ENCODE results near the gene CADM1. TPM values are rescaled to one million over a fixed set of nuclear protein-coding genes. Genes with fewer than 3 reads are reported as not detected.

Gene CADM1
- total and polyA plus RNA-seq, 5 donors from 2014 or later: 3.6 to 11.3 (median 6.9) TPM

- Mint-ChIP-seq H3K27me3 (peaks cover 46% of the 10 kb centered on the region), H3K4me3 (peak overlapping the region; percentile 66 to 82 (median 80)), H3K27ac (no peak overlapping the region), H3K36me3 (no peaks in the 10 kb centered on the region), H3K9me3 (peaks cover 0 to 13% (median 0%) of the 10 kb centered on the region in 7 donors), H3K4me1 (peaks cover 0 to 15% (median 2%) of the 10 kb centered on the region in 4 donors)
- Histone ChIP-seq H3K36me3 (ENCODE audit: control insufficient read depth, insufficient read depth, low read length) (no peaks in the 10 kb centered on the region), H3K4me1 (ENCODE audit: control insufficient read depth, insufficient read depth, low read length, poor library complexity, severe bottlenecking) (peaks cover 35% of the 10 kb centered on the region), H3K27me3 (ENCODE audit: control insufficient read depth, insufficient read depth, low read length) (peaks cover 40% of the 10 kb centered on the region), H3K9me3 (ENCODE audit: control insufficient read depth in 2 of 2, low read length in 2 of 2) (no peaks in the 10 kb centered on the region), H3K27ac (ENCODE audit: insufficient read depth, low read length, poor library complexity, severe bottlenecking) (no peak overlapping the region), H3K4me3 (ENCODE audit: low read depth, low read length) (peak overlapping the region; percentile 66)
- ATAC-seq (ENCODE audit: low read depth in 2 of 2) (no peak), DNase-seq (no peak)
Observed at GRCh38 chr11:115505175-115505574, 960 bp upstream of the CADM1 start.

- peak overlapping the region; percentile 32 for H3K4me3 ChIP-seq (ENCODE audit: low read depth, low read length)
- Mint-ChIP-seq H3K4me3 (peak overlapping the region; percentile 74 to 82 (median 78)), H3K9me3 (peaks cover 0 to 8% (median 0%) of the 10 kb centered on the region in 7 donors), H3K4me1 (peaks cover 0 to 15% (median 2%) of the 10 kb centered on the region in 4 donors), H3K36me3 (no peaks in the 10 kb centered on the region), H3K27me3 (peaks cover 41% of the 10 kb centered on the region), H3K27ac (no peak overlapping the region)
- H3K27me3 ChIP-seq (ENCODE audit: control insufficient read depth, insufficient read depth, low read length): peaks cover 50% of the 10 kb centered on the region
- no peak overlapping the region for H3K27ac ChIP-seq (ENCODE audit: insufficient read depth, low read length, poor library complexity, severe bottlenecking)
- ATAC-seq (ENCODE audit: low read depth in 2 of 2) (no peak), DNase-seq (no peak)
- H3K36me3 ChIP-seq (ENCODE audit: control insufficient read depth, insufficient read depth, low read length): no peaks in the 10 kb centered on the region
- H3K9me3 ChIP-seq (ENCODE audit: control insufficient read depth in 2 of 2, low read length in 2 of 2): no peaks in the 10 kb centered on the region
- H3K4me1 ChIP-seq (ENCODE audit: control insufficient read depth, insufficient read depth, low read length, poor library complexity, severe bottlenecking): peaks cover 35% of the 10 kb centered on the region
Observed at GRCh38 chr11:115503886-115504275, 334 bp downstream of the CADM1 start.

GRCh38 chr11:115503083-115503885 is 931 bp downstream of the CADM1 start:
- no peaks in the 10 kb centered on the region for H3K36me3 Mint-ChIP-seq
- Histone ChIP-seq H3K9me3 (ENCODE audit: control insufficient read depth in 2 of 2, low read length in 2 of 2) (no peaks in the 10 kb centered on the region), H3K27me3 (ENCODE audit: control insufficient read depth, insufficient read depth, low read length) (peaks cover 51% of the 10 kb centered on the region), H3K4me1 (ENCODE audit: control insufficient read depth, insufficient read depth, low read length, poor library complexity, severe bottlenecking) (peaks cover 35% of the 10 kb centered on the region), H3K4me3 (ENCODE audit: low read depth, low read length) (no peak overlapping the region), H3K36me3 (ENCODE audit: control insufficient read depth, insufficient read depth, low read length) (no peaks in the 10 kb centered on the region), H3K27ac (ENCODE audit: insufficient read depth, low read length, poor library complexity, severe bottlenecking) (no peak overlapping the region)
- H3K27ac Mint-ChIP-seq: no peak overlapping the region
- H3K27me3 Mint-ChIP-seq: peaks cover 35% of the 10 kb centered on the region
- H3K4me1 Mint-ChIP-seq: peaks cover 0 to 15% (median 2%) of the 10 kb centered on the region in 4 donors
- DNase-seq (peak in 1 of 3 donors; percentile 4), ATAC-seq (ENCODE audit: low read depth in 2 of 2) (no peak)
- H3K4me3 Mint-ChIP-seq: peak overlapping the region in 3 of 4 donors; percentile 74 to 82 (median 75)
- H3K9me3 Mint-ChIP-seq: peaks cover 0 to 6% (median 0%) of the 10 kb centered on the region in 7 donors

GRCh38 chr11:115502636-115503082 is 1.6 kb downstream of the CADM1 start:
- no peaks in the 10 kb centered on the region for H3K36me3 Mint-ChIP-seq
- no peak overlapping the region for H3K4me3 Mint-ChIP-seq
- ATAC-seq (ENCODE audit: low read depth in 2 of 2): no peak
- Histone ChIP-seq H3K4me1 (ENCODE audit: control insufficient read depth, insufficient read depth, low read length, poor library complexity, severe bottlenecking) (peaks cover 35% of the 10 kb centered on the region), H3K27me3 (ENCODE audit: control insufficient read depth, insufficient read depth, low read length) (peaks cover 51% of the 10 kb centered on the region), H3K36me3 (ENCODE audit: control insufficient read depth, insufficient read depth, low read length) (no peaks in the 10 kb centered on the region), H3K27ac (ENCODE audit: insufficient read depth, low read length, poor library complexity, severe bottlenecking) (no peak overlapping the region), H3K9me3 (ENCODE audit: control insufficient read depth in 2 of 2, low read length in 2 of 2) (no peaks in the 10 kb centered on the region), H3K4me3 (ENCODE audit: low read depth, low read length) (peak overlapping the region; percentile 43)
- no peak overlapping the region for H3K27ac Mint-ChIP-seq
- DNase-seq: no peak
- H3K9me3 Mint-ChIP-seq: peaks cover 0 to 6% (median 0%) of the 10 kb centered on the region in 7 donors
- H3K4me1 Mint-ChIP-seq: peaks cover 0 to 15% (median 2%) of the 10 kb centered on the region in 4 donors
- peaks cover 33% of the 10 kb centered on the region for H3K27me3 Mint-ChIP-seq

- Mint-ChIP-seq H3K4me3 (no peak overlapping the region), H3K36me3 (no peaks in the 10 kb centered on the region), H3K27ac (no peak overlapping the region), H3K27me3 (peaks cover 38% of the 10 kb centered on the region), H3K4me1 (peaks cover 0 to 15% (median 2%) of the 10 kb centered on the region in 4 donors), H3K9me3 (peaks cover 0 to 6% (median 0%) of the 10 kb centered on the region in 7 donors)
- Histone ChIP-seq H3K4me1 (ENCODE audit: control insufficient read depth, insufficient read depth, low read length, poor library complexity, severe bottlenecking) (peaks cover 35% of the 10 kb centered on the region), H3K36me3 (ENCODE audit: control insufficient read depth, insufficient read depth, low read length) (no peaks in the 10 kb centered on the region), H3K27me3 (ENCODE audit: control insufficient read depth, insufficient read depth, low read length) (peaks cover 47% of the 10 kb centered on the region), H3K4me3 (ENCODE audit: low read depth, low read length) (peak overlapping the region; percentile 43), H3K9me3 (ENCODE audit: control insufficient read depth in 2 of 2, low read length in 2 of 2) (no peaks in the 10 kb centered on the region), H3K27ac (ENCODE audit: insufficient read depth, low read length, poor library complexity, severe bottlenecking) (no peak overlapping the region)
- DNase-seq (no peak), ATAC-seq (ENCODE audit: low read depth in 2 of 2) (no peak)
Observed at GRCh38 chr11:115501893-115502589, 2.2 kb downstream of the CADM1 start.

- peaks cover 0 to 6% (median 0%) of the 10 kb centered on the region in 7 donors for H3K9me3 Mint-ChIP-seq
- Histone ChIP-seq H3K9me3 (ENCODE audit: control insufficient read depth in 2 of 2, low read length in 2 of 2) (no peaks in the 10 kb centered on the region), H3K4me1 (ENCODE audit: control insufficient read depth, insufficient read depth, low read length, poor library complexity, severe bottlenecking) (peaks cover 35% of the 10 kb centered on the region), H3K27ac (ENCODE audit: insufficient read depth, low read length, poor library complexity, severe bottlenecking) (no peak overlapping the region), H3K36me3 (ENCODE audit: control insufficient read depth, insufficient read depth, low read length) (no peaks in the 10 kb centered on the region), H3K4me3 (ENCODE audit: low read depth, low read length) (no peak overlapping the region), H3K27me3 (ENCODE audit: control insufficient read depth, insufficient read depth, low read length) (peaks cover 43% of the 10 kb centered on the region)
- ATAC-seq (ENCODE audit: low read depth in 2 of 2) (no peak), DNase-seq (no peak)
- H3K27me3 Mint-ChIP-seq: peaks cover 37% of the 10 kb centered on the region
- H3K27ac Mint-ChIP-seq: no peak overlapping the region
- H3K4me3 Mint-ChIP-seq: no peak overlapping the region
- H3K4me1 Mint-ChIP-seq: peaks cover 0 to 15% (median 2%) of the 10 kb centered on the region in 4 donors
- no peaks in the 10 kb centered on the region for H3K36me3 Mint-ChIP-seq
Observed at GRCh38 chr11:115501502-115501892, 2.7 kb downstream of the CADM1 start.

- Mint-ChIP-seq H3K27me3 (peaks cover 36% of the 10 kb centered on the region), H3K36me3 (no peaks in the 10 kb centered on the region), H3K27ac (no peak overlapping the region), H3K4me3 (no peak overlapping the region), H3K9me3 (peaks cover 0 to 6% (median 0%) of the 10 kb centered on the region in 7 donors), H3K4me1 (peaks cover 0 to 15% (median 2%) of the 10 kb centered on the region in 4 donors)
- no peak overlapping the region for H3K27ac ChIP-seq (ENCODE audit: insufficient read depth, low read length, poor library complexity, severe bottlenecking)
- H3K27me3 ChIP-seq (ENCODE audit: control insufficient read depth, insufficient read depth, low read length): peaks cover 40% of the 10 kb centered on the region
- no peak for ATAC-seq (ENCODE audit: low read depth in 2 of 2)
- H3K4me1 ChIP-seq (ENCODE audit: control insufficient read depth, insufficient read depth, low read length, poor library complexity, severe bottlenecking): peaks cover 35% of the 10 kb centered on the region
- H3K36me3 ChIP-seq (ENCODE audit: control insufficient read depth, insufficient read depth, low read length): no peaks in the 10 kb centered on the region
- no peak overlapping the region for H3K4me3 ChIP-seq (ENCODE audit: low read depth, low read length)
- no peak for DNase-seq
- H3K9me3 ChIP-seq (ENCODE audit: control insufficient read depth in 2 of 2, low read length in 2 of 2): no peaks in the 10 kb centered on the region
Observed at GRCh38 chr11:115500547-115501501, 3.4 kb downstream of the CADM1 start.

Measured in CD4-positive, CD25-positive, alpha-beta regulatory T cell (primary cell).